ENCODE results near the gene MYBL2.

MYBL2 gene

GRCh38 chr20:43686820-43687219, 19.9 kb downstream of the MYBL2 start:
- DNase-seq, result no peak

GRCh38 chr20:43689165-43689564, 22.3 kb downstream of the MYBL2 start:
- DNase-seq, result no peak

GRCh38 chr20:43690943-43691598, 24.2 kb downstream of the MYBL2 start:
- DNase-seq, result no peak

- DNase-seq, result peak; percentile 18
Observed at GRCh38 chr20:43691928-43692524, 25.1 kb downstream of the MYBL2 start.

- no peak for DNase-seq
Observed at GRCh38 chr20:43694763-43695162, 27.8 kb downstream of the MYBL2 start.

- no peak for DNase-seq
Observed at GRCh38 chr20:43695571-43695970, 28.7 kb downstream of the MYBL2 start.

GRCh38 chr20:43699941-43700565, 33.1 kb downstream of the MYBL2 start:
- DNase-seq, result no peak

GRCh38 chr20:43700627-43701026, 33.7 kb downstream of the MYBL2 start:
- DNase-seq, result no peak

GRCh38 chr20:43702502-43702901, 35.6 kb downstream of the MYBL2 start:
- DNase-seq, result no peak

- DNase-seq, result no peak
Observed at GRCh38 chr20:43710370-43711044, 43.6 kb downstream of the MYBL2 start.

GRCh38 chr20:43711098-43711654, 44.3 kb downstream of the MYBL2 start:
- no peak for DNase-seq

GRCh38 chr20:43715044-43715443, 48.1 kb downstream of the MYBL2 start:
- DNase-seq, result no peak

GRCh38 chr20:43715511-43715910, 48.6 kb downstream of the MYBL2 start:
- DNase-seq, result no peak

GRCh38 chr20:43716123-43716522, 49.2 kb downstream of the MYBL2 start:
- DNase-seq, result no peak

- DNase-seq, result no peak
Observed at GRCh38 chr20:43716757-43717615, 50.1 kb downstream of the MYBL2 start.

- no peak for DNase-seq
Observed at GRCh38 chr20:43717616-43717995, 50.7 kb downstream of the MYBL2 start.

GRCh38 chr20:43720007-43720406, 53.1 kb downstream of the MYBL2 start:
- DNase-seq, result no peak

- DNase-seq, result no peak
Observed at GRCh38 chr20:43721097-43721428, 54.1 kb downstream of the MYBL2 start.

GRCh38 chr20:43721429-43722152, 54.7 kb downstream of the MYBL2 start:
- DNase-seq, result no peak

- DNase-seq, result no peak
Observed at GRCh38 chr20:43722153-43722505, 55.2 kb downstream of the MYBL2 start.

- no peak for DNase-seq
Observed at GRCh38 chr20:43723186-43723585, 56.3 kb downstream of the MYBL2 start.

GRCh38 chr20:43723735-43724134, 56.8 kb downstream of the MYBL2 start:
- DNase-seq, result no peak
